Measurements from ENCODE around the gene AP4B1. TPM values are rescaled to one million over a fixed set of nuclear protein-coding genes. Genes with fewer than 3 reads are reported as not detected.

The AP4B1 gene
- total and polyA plus RNA-seq, 2 experiments from 2014 or later: 11.8 to 12.9 TPM

GRCh38 chr1:113905435-113905861 lies 849 bp upstream of the AP4B1 start:
- peaks cover 8% of the 10 kb centered on the region for H3K4me1 ChIP-seq (ENCODE audit: insufficient read depth)
- peak overlapping the region; percentile 97 for H3K4me2 ChIP-seq (ENCODE audit: unreplicated experiment)
- H3K27ac ChIP-seq: peak overlapping the region; percentile 52
- H3K9me2 ChIP-seq (ENCODE audit: insufficient read depth): no peaks in the 10 kb centered on the region
- H3K79me2 ChIP-seq (ENCODE audit: insufficient read depth): peaks cover 47% of the 10 kb centered on the region
- 1 to 2% methylated on average over 17 of the region's 17 CpGs for WGBS, 2 experiments (ENCODE audit: low coverage in 1 of 2, low lambda C conversion rate in 2 of 2, missing lambda C conversion rate in 2 of 2)
- peak overlapping the region; percentile 93 for H2AFZ ChIP-seq
- no peaks in the 10 kb centered on the region for H4K20me1 ChIP-seq (ENCODE audit: insufficient read depth)
- no peaks in the 10 kb centered on the region for H3K27me3 ChIP-seq (replicated peaks; ENCODE audit: insufficient read depth)
- in situ Hi-C loops (cut with MboI): no loop called here
- TF ChIP-seq EZH2phosphoT487 (IDR thresholded peaks at IDR 0.05; ENCODE audit: insufficient read depth, low read depth): no peak
- TF ChIP-seq EZH2 (IDR thresholded peaks at IDR 0.05; ENCODE audit: insufficient read depth, poor library complexity, severe bottlenecking): no peak
- peaks cover 10% of the 10 kb centered on the region for H3F3A ChIP-seq (ENCODE audit: insufficient read depth)
- no peaks in the 10 kb centered on the region for H3K9me3 ChIP-seq (ENCODE audit: low read depth)
- peak; percentile 23 for DNase-seq
- H3K9ac ChIP-seq: peak overlapping the region; percentile 93
- H3K36me3 ChIP-seq (ENCODE audit: low read depth): peaks cover 8% of the 10 kb centered on the region; the same call in 1 of the 2 replicates
- H3K4me3 ChIP-seq: peak overlapping the region; percentile 86

- Histone ChIP-seq H3K36me3 (ENCODE audit: low read depth) (peaks cover 8% of the 10 kb centered on the region; the same call in 1 of the 2 replicates), H3K27me3 (replicated peaks; ENCODE audit: insufficient read depth) (no peaks in the 10 kb centered on the region), H3K9me3 (ENCODE audit: low read depth) (no peaks in the 10 kb centered on the region), H4K20me1 (ENCODE audit: insufficient read depth) (no peaks in the 10 kb centered on the region), H3K9me2 (ENCODE audit: insufficient read depth) (no peaks in the 10 kb centered on the region), H3K4me3 (peak overlapping the region; percentile 86), H3K9ac (peak overlapping the region; percentile 93), H3K4me1 (ENCODE audit: insufficient read depth) (peaks cover 12% of the 10 kb centered on the region), H3F3A (ENCODE audit: insufficient read depth) (peaks cover 22% of the 10 kb centered on the region), H2AFZ (peak overlapping the region; percentile 94), H3K27ac (peak overlapping the region; percentile 94), H3K79me2 (ENCODE audit: insufficient read depth) (peaks cover 47% of the 10 kb centered on the region), H3K4me2 (ENCODE audit: unreplicated experiment) (peak overlapping the region; percentile 89)
- DNase-seq: no peak
- 1 to 3% methylated on average over 11 of the region's 11 CpGs for WGBS, 2 experiments (ENCODE audit: low coverage in 1 of 2, low lambda C conversion rate in 2 of 2, missing lambda C conversion rate in 2 of 2)
- in situ Hi-C loops (cut with MboI): no loop called here
- TF ChIP-seq EZH2 (IDR thresholded peaks at IDR 0.05; ENCODE audit: insufficient read depth, poor library complexity, severe bottlenecking) (no peak), EZH2phosphoT487 (IDR thresholded peaks at IDR 0.05; ENCODE audit: insufficient read depth, low read depth) (no peak)
These were observed 316 bp downstream of the AP4B1 start for GRCh38 chr1:113904293-113904673.

- Histone ChIP-seq H3K27me3 (replicated peaks; ENCODE audit: insufficient read depth) (no peaks in the 10 kb centered on the region), H3K36me3 (ENCODE audit: low read depth) (0 out of 2 replicates have a peak, but pooled peaks cover 4% of the 10 kb centered on the region), H3K4me1 (ENCODE audit: insufficient read depth) (peaks cover 17% of the 10 kb centered on the region), H3K9me3 (ENCODE audit: low read depth) (no peaks in the 10 kb centered on the region), H3K9ac (peak overlapping the region; percentile 93), H2AFZ (peak overlapping the region; percentile 94), H3K27ac (peak overlapping the region; percentile 94), H3K79me2 (ENCODE audit: insufficient read depth) (peaks cover 47% of the 10 kb centered on the region), H3F3A (ENCODE audit: insufficient read depth) (peaks cover 27% of the 10 kb centered on the region), H3K4me3 (peak overlapping the region; percentile 86), H4K20me1 (ENCODE audit: insufficient read depth) (no peaks in the 10 kb centered on the region), H3K9me2 (ENCODE audit: insufficient read depth) (no peaks in the 10 kb centered on the region), H3K4me2 (ENCODE audit: unreplicated experiment) (peak overlapping the region; percentile 89)
- peak; percentile 21 for DNase-seq
- 25 to 26% methylated on average over 7 of the region's 7 CpGs for WGBS, 2 experiments (ENCODE audit: low coverage in 1 of 2, low lambda C conversion rate in 2 of 2, missing lambda C conversion rate in 2 of 2)
- in situ Hi-C loops (cut with MboI): no loop called here
- TF ChIP-seq EZH2phosphoT487 (IDR thresholded peaks at IDR 0.05; ENCODE audit: insufficient read depth, low read depth) (no peak), EZH2 (IDR thresholded peaks at IDR 0.05; ENCODE audit: insufficient read depth, poor library complexity, severe bottlenecking) (no peak)
These were observed 902 bp downstream of the AP4B1 start for GRCh38 chr1:113903501-113904292.

GRCh38 chr1:113901191-113901590 lies 3.4 kb downstream of the AP4B1 start:
- in situ Hi-C loops (cut with MboI): no loop called here
- TF ChIP-seq EZH2 (IDR thresholded peaks at IDR 0.05; ENCODE audit: insufficient read depth, poor library complexity, severe bottlenecking) (no peak), EZH2phosphoT487 (IDR thresholded peaks at IDR 0.05; ENCODE audit: insufficient read depth, low read depth) (no peak)
- peaks cover 19% of the 10 kb centered on the region; the same call in 1 of the 2 replicates for H3K36me3 ChIP-seq (ENCODE audit: low read depth)

More at GRCh38 chr1:113901191-113901590, 3.4 kb downstream of the AP4B1 start:
- 95 to 100% methylated on average over 3 of the region's 3 CpGs for WGBS, 2 experiments (ENCODE audit: low coverage in 1 of 2, low lambda C conversion rate in 2 of 2, missing lambda C conversion rate in 2 of 2)
- H3K4me3 ChIP-seq: no peak overlapping the region
- H3K4me2 ChIP-seq (ENCODE audit: unreplicated experiment): no peak overlapping the region
- H3K9ac ChIP-seq: no peak overlapping the region
- peaks cover 27% of the 10 kb centered on the region for H3F3A ChIP-seq (ENCODE audit: insufficient read depth)
- H2AFZ ChIP-seq: no peak overlapping the region
- no peak for DNase-seq
- H3K4me1 ChIP-seq (ENCODE audit: insufficient read depth): peaks cover 17% of the 10 kb centered on the region
- H3K9me2 ChIP-seq (ENCODE audit: insufficient read depth): no peaks in the 10 kb centered on the region
- H3K27me3 ChIP-seq (replicated peaks; ENCODE audit: insufficient read depth): no peaks in the 10 kb centered on the region
- H3K79me2 ChIP-seq (ENCODE audit: insufficient read depth): peaks cover 36% of the 10 kb centered on the region
- H3K27ac ChIP-seq: no peak overlapping the region
- H3K9me3 ChIP-seq (ENCODE audit: low read depth): no peaks in the 10 kb centered on the region
- no peaks in the 10 kb centered on the region for H4K20me1 ChIP-seq (ENCODE audit: insufficient read depth)
